GM23338 (cell line): ENCODE data around the gene PDIK1L. TPM values are rescaled to one million over a fixed set of nuclear protein-coding genes. Genes with fewer than 3 reads are reported as not detected.

ENCODE experiments used
- ATAC-seq: fragments of 200-7000 bp; cut with Tn5 transposase; 3 replicates; pipeline ENCODE4 v1.9.1; 2020
- DNase-seq: peaks from one replicate; pipeline ENCODE4 v3.0.0-alpha.2; 2015; ENCODE audit warnings: low spot score
- H2AFZ ChIP-seq: fragments of 200-600 bp; sonication (generic); 2 replicates; pipeline ENCODE4 v1.8.0; 2016; ENCODE audit warnings: antibody characterized with exemption, mild to moderate bottlenecking, moderate library complexity
- H3F3A ChIP-seq: fragments of 200-600 bp; sonication (generic); replicated peaks from 2 replicates; pipeline ENCODE4 v1.8.0; 2017; ENCODE audit warnings: antibody characterized with exemption, mixed run types, low read depth
- H3K27ac ChIP-seq: fragments of 200-600 bp; sonication (generic); 2 replicates; pipeline ENCODE4 v1.6.1; 2016; ENCODE audit warnings: low read depth
- H3K27me3 ChIP-seq: fragments of 200-600 bp; sonication (generic); 2 replicates; pipeline ENCODE4 v1.8.0; 2016; ENCODE audit warnings: mild to moderate bottlenecking, mixed run types, moderate library complexity; ENCODE audit not compliant: insufficient read depth
- H3K36me3 ChIP-seq: fragments of 200-600 bp; sonication (generic); 2 replicates; pipeline ENCODE4 v1.8.0; 2016; ENCODE audit warnings: mild to moderate bottlenecking; ENCODE audit not compliant: insufficient read depth
- H3K4me1 ChIP-seq: fragments of 200-600 bp; sonication (generic); 2 replicates; pipeline ENCODE4 v1.8.0; 2016; ENCODE audit warnings: mild to moderate bottlenecking, moderate library complexity; ENCODE audit not compliant: insufficient read depth
- H3K4me2 ChIP-seq: fragments of 200-600 bp; sonication (generic); 2 replicates; pipeline ENCODE4 v1.7.1; 2017; ENCODE audit warnings: mixed run types
- H3K4me3 ChIP-seq: fragments of 200-600 bp; sonication (generic); 2 replicates; pipeline ENCODE4 v1.6.1; 2016; ENCODE audit warnings: mixed run types
- H3K79me2 ChIP-seq: fragments of 200-600 bp; sonication (generic); replicated peaks from 2 replicates; pipeline ENCODE4 v1.8.0; 2017; ENCODE audit warnings: mild to moderate bottlenecking; ENCODE audit not compliant: insufficient read depth
- H3K9me2 ChIP-seq: fragments of 200-600 bp; sonication (generic); 2 replicates; pipeline ENCODE4 v1.8.0; 2017; ENCODE audit not compliant: insufficient read depth
- H4K20me1 ChIP-seq: fragments of 200-600 bp; sonication (generic); replicated peaks from 2 replicates; pipeline ENCODE4 v1.8.0; 2017; ENCODE audit warnings: mild to moderate bottlenecking; ENCODE audit not compliant: insufficient read depth
- H3K27ac Mint-ChIP-seq: 2 replicates; pipeline ENCODE4 v1.8.0; 2020; ENCODE audit warnings: inconsistent platforms, mild to moderate bottlenecking, moderate library complexity, mixed read lengths
- H3K27me3 Mint-ChIP-seq: 3 replicates; pipeline ENCODE4 v1.8.0; 2022; ENCODE audit warnings: low read depth, mild to moderate bottlenecking, moderate library complexity, mixed read lengths, inconsistent platforms; ENCODE audit not compliant: insufficient read depth, poor library complexity
- H3K36me3 Mint-ChIP-seq: 3 replicates; pipeline ENCODE4 v1.8.0; 2021; ENCODE audit warnings: low read depth, mild to moderate bottlenecking, inconsistent platforms, moderate library complexity, mixed read lengths
- H3K4me1 Mint-ChIP-seq: 3 replicates; pipeline ENCODE4 v1.8.0; 2020; ENCODE audit warnings: mild to moderate bottlenecking, inconsistent platforms, mixed read lengths
- H3K4me3 Mint-ChIP-seq: 3 replicates; pipeline ENCODE4 v1.8.0; 2021; ENCODE audit warnings: moderate library complexity, mild to moderate bottlenecking, inconsistent platforms, mixed read lengths
- H3K9me3 Mint-ChIP-seq: 3 replicates; pipeline ENCODE4 v1.8.0; 2020; ENCODE audit warnings: moderate library complexity, mild to moderate bottlenecking, inconsistent platforms, mixed read lengths
- CREB1 ChIP-seq: fragments of 250-450 bp; sonication (Bioruptor Pico); IDR thresholded peaks from 2 replicates; pipeline ENCODE4 v1.5.0; 2020; ENCODE audit warnings: low read depth, mild to moderate bottlenecking, moderate library complexity
- EZH2 ChIP-seq: fragments of 200-600 bp; sonication (generic); IDR thresholded peaks from one replicate; pipeline ENCODE4 v1.8.0; 2017; ENCODE audit warnings: antibody characterized with exemption, mild to moderate bottlenecking, low read depth; ENCODE audit not compliant: unreplicated experiment
- EZH2phosphoT487 ChIP-seq: fragments of 200-600 bp; sonication (generic); IDR thresholded peaks from one replicate; pipeline ENCODE4 v1.8.1; 2018; ENCODE audit warnings: antibody characterized with exemption; ENCODE audit not compliant: unreplicated experiment
- JUNB ChIP-seq: IDR thresholded peaks from one replicate; pipeline ENCODE4 v1.6.1; 2016; ENCODE audit warnings: antibody characterized with exemption; ENCODE audit not compliant: unreplicated experiment
- NANOG ChIP-seq: IDR thresholded peaks from 2 replicates; pipeline ENCODE4 v1.6.1; 2016; ENCODE audit warnings: antibody characterized with exemption, borderline replicate concordance
- POLR2AphosphoS5 ChIP-seq: IDR thresholded peaks from 2 replicates; pipeline ENCODE4 v1.6.1; 2016; ENCODE audit warnings: antibody characterized with exemption, low read depth
- STAT1 ChIP-seq: IDR thresholded peaks from one replicate; pipeline ENCODE4 v1.6.1; 2016; ENCODE audit warnings: antibody characterized with exemption; ENCODE audit not compliant: unreplicated experiment
- ZNF114 ChIP-seq: fragments of 250-450 bp; sonication (Bioruptor Pico); IDR thresholded peaks from 2 replicates; pipeline ENCODE4 v1.5.0; 2020; ENCODE audit warnings: mild to moderate bottlenecking, moderate library complexity
- ZNF331 ChIP-seq: fragments of 250-450 bp; sonication (Bioruptor Pico); IDR thresholded peaks from 2 replicates; pipeline ENCODE4 v1.5.0; 2020; ENCODE audit warnings: low read depth, mild to moderate bottlenecking, moderate library complexity
- polyA plus RNA-seq: library from polyadenylated mRNA; unstranded; fragments of >200 nt; fragmentation: Nextera tagmentation; extraction: Ambion mirVana; gene quantifications from 2 replicates; pipeline ENCODE4 v1.2.1, GENCODE V29; 2016
- total RNA-seq: library from RNA; depleted of rRNA; stranded (reverse); fragments of >200 nt; shearing (Covaris generic); gene quantifications from 2 replicates; pipeline ENCODE4 v1.2.3, GENCODE V29; 2014
- TF ChIP-seq, protein P1 (sequence below), 2 experiments: fragments of 200-600 bp in 1 of 2; sonication (generic) in 1 of 2; conservative IDR thresholded peaks; 2 replicates each; pipeline versions ENCODE4 v1.5.1 to v1.6.1; 2016 to 2017; ENCODE audit warnings: antibody characterized with exemption in 2 of 2, low read depth in 2 of 2, mild to moderate bottlenecking in 2 of 2, moderate library complexity in 1 of 2
- TF ChIP-seq, protein P2 (sequence below): fragments of 250-450 bp; sonication (Bioruptor Pico); IDR thresholded peaks from 2 replicates; pipeline ENCODE4 v1.5.0; 2020; ENCODE audit warnings: mild to moderate bottlenecking, moderate library complexity

The PDIK1L gene
- total and polyA plus RNA-seq, 2 experiments from 2014 or later = 1.6 to 3.0 TPM

DNA sequence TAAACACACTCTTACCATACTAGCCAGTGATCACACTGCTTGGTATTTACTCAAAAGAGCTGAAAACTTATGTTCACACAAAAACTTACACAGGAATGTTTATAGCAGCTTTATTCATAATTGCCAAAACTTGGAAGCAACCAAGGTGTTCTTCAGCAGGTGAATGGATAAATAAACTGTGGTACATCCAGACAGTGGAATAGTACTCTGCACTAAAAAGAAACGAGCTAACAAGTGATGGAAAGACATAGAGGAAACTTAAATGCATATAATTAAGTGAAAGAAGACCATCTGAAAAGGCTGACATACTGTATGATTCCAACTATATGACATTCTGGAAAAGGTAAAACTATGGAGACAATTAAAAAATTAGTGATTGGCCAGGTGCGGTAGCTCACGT is 20.7 kb upstream of the PDIK1L start:
- Histone ChIP-seq H3F3A (0 out of 2 replicates have a peak, but pooled peaks cover 2% of the 10 kb centered on the region), H3K27me3 (no peaks in the 10 kb centered on the region; the same call in 1 of the 2 replicates), H3K79me2 (no peaks in the 10 kb centered on the region), H4K20me1 (no peaks in the 10 kb centered on the region), H2AFZ (no peak overlapping the region), H3K27ac (no peak overlapping the region), H3K4me2 (no peak overlapping the region), H3K4me3 (no peak overlapping the region), H3K9me2 (no peaks in the 10 kb centered on the region), H3K4me1 (peaks cover 27% of the 10 kb centered on the region), H3K36me3 (no peaks in the 10 kb centered on the region)
- Mint-ChIP-seq H3K27ac (no peak overlapping the region), H3K27me3 (peaks cover 6% of the 10 kb centered on the region), H3K36me3 (no peaks in the 10 kb centered on the region), H3K9me3 (no peaks in the 10 kb centered on the region), H3K4me3 (no peak overlapping the region), H3K4me1 (peaks cover 28% of the 10 kb centered on the region)
- TF ChIP-seq CREB1 (CRISPR knock-in tag) (no peak), STAT1 (no peak), ZNF331 (CRISPR knock-in tag) (no peak), EZH2 (no peak), NANOG (no peak), ZNF114 (CRISPR knock-in tag) (no peak), POLR2AphosphoS5 (no peak), EZH2phosphoT487 (no peak), JUNB (no peak)
- TF ChIP-seq, protein P1, sequence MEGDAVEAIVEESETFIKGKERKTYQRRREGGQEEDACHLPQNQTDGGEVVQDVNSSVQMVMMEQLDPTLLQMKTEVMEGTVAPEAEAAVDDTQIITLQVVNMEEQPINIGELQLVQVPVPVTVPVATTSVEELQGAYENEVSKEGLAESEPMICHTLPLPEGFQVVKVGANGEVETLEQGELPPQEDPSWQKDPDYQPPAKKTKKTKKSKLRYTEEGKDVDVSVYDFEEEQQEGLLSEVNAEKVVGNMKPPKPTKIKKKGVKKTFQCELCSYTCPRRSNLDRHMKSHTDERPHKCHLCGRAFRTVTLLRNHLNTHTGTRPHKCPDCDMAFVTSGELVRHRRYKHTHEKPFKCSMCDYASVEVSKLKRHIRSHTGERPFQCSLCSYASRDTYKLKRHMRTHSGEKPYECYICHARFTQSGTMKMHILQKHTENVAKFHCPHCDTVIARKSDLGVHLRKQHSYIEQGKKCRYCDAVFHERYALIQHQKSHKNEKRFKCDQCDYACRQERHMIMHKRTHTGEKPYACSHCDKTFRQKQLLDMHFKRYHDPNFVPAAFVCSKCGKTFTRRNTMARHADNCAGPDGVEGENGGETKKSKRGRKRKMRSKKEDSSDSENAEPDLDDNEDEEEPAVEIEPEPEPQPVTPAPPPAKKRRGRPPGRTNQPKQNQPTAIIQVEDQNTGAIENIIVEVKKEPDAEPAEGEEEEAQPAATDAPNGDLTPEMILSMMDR (conservative IDR thresholded peaks at IDR 0.05; ENCODE audit: low read depth in 2 of 2) = no peak
- TF ChIP-seq, protein P2, sequence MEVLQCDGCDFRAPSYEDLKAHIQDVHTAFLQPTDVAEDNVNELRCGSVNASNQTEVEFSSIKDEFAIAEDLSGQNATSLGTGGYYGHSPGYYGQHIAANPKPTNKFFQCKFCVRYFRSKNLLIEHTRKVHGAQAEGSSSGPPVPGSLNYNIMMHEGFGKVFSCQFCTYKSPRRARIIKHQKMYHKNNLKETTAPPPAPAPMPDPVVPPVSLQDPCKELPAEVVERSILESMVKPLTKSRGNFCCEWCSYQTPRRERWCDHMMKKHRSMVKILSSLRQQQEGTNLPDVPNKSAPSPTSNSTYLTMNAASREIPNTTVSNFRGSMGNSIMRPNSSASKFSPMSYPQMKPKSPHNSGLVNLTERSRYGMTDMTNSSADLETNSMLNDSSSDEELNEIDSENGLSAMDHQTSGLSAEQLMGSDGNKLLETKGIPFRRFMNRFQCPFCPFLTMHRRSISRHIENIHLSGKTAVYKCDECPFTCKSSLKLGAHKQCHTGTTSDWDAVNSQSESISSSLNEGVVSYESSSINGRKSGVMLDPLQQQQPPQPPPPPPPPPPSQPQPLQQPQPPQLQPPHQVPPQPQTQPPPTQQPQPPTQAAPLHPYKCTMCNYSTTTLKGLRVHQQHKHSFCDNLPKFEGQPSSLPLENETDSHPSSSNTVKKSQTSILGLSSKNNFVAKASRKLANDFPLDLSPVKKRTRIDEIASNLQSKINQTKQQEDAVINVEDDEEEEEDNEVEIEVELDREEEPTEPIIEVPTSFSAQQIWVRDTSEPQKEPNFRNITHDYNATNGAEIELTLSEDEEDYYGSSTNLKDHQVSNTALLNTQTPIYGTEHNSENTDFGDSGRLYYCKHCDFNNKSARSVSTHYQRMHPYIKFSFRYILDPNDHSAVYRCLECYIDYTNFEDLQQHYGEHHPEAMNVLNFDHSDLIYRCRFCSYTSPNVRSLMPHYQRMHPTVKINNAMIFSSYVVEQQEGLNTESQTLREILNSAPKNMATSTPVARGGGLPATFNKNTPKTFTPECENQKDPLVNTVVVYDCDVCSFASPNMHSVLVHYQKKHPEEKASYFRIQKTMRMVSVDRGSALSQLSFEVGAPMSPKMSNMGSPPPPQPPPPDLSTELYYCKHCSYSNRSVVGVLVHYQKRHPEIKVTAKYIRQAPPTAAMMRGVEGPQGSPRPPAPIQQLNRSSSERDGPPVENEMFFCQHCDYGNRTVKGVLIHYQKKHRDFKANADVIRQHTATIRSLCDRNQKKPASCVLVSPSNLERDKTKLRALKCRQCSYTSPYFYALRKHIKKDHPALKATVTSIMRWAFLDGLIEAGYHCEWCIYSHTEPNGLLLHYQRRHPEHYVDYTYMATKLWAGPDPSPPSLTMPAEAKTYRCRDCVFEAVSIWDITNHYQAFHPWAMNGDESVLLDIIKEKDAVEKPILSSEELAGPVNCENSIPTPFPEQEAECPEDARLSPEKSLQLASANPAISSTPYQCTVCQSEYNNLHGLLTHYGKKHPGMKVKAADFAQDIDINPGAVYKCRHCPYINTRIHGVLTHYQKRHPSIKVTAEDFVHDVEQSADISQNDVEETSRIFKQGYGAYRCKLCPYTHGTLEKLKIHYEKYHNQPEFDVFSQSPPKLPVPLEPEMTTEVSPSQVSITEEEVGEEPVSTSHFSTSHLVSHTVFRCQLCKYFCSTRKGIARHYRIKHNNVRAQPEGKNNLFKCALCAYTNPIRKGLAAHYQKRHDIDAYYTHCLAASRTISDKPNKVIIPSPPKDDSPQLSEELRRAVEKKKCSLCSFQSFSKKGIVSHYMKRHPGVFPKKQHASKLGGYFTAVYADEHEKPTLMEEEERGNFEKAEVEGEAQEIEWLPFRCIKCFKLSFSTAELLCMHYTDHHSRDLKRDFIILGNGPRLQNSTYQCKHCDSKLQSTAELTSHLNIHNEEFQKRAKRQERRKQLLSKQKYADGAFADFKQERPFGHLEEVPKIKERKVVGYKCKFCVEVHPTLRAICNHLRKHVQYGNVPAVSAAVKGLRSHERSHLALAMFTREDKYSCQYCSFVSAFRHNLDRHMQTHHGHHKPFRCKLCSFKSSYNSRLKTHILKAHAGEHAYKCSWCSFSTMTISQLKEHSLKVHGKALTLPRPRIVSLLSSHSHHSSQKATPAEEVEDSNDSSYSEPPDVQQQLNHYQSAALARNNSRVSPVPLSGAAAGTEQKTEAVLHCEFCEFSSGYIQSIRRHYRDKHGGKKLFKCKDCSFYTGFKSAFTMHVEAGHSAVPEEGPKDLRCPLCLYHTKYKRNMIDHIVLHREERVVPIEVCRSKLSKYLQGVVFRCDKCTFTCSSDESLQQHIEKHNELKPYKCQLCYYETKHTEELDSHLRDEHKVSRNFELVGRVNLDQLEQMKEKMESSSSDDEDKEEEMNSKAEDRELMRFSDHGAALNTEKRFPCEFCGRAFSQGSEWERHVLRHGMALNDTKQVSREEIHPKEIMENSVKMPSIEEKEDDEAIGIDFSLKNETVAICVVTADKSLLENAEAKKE (CRISPR knock-in tag) = no peak
- ATAC-seq (no peak), DNase-seq (no peak)
